ENCODE measurements around the gene GPAM. TPM values are rescaled to one million over a fixed set of nuclear protein-coding genes. Genes with fewer than 3 reads are reported as not detected.
A peak's percentile ranks its signal among the peaks of the same experiment; 100 is the strongest.

GPAM gene
- total and polyA plus RNA-seq, 8 donors, result 1.2 to 14.0 (median 3.0) TPM

DNA sequence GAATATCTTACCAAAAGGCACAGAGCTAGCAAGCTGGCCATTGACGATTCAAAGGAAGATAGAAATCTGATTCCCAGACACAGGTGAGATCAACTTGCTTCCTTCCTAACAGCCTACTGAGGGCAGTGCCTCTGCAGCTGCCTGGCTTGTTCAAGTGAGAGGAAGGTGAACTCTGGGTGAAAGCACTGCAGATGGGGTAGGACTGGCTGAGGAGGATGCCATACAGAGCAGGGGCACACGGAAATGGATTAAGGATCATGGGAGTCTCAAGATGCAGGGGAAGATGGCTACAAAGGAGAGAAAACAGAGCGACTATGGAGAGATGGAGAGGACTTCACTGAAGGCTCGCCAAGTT is 34.4 kb upstream of the GPAM start:
- WGBS, 5 donors, result 67 to 76% (median 71%) methylated on average over 4 of the region's 4 CpGs
- H3K27me3 ChIP-seq, result no peaks in the 10 kb centered on the region
- no peaks in the 10 kb centered on the region for H3K36me3 ChIP-seq
- H3K27ac ChIP-seq, result no peak overlapping the region
- H3K9me3 ChIP-seq, result peaks cover 2 to 11% (median 8%) of the 10 kb centered on the region in 4 donors
- H3K4me1 ChIP-seq, result peaks cover 0 to 8% (median 0%) of the 10 kb centered on the region in 4 donors
- TF ChIP-seq POLR2AphosphoS5 (IDR thresholded peaks at IDR 0.05), result no peak
- TF ChIP-seq, protein P1, sequence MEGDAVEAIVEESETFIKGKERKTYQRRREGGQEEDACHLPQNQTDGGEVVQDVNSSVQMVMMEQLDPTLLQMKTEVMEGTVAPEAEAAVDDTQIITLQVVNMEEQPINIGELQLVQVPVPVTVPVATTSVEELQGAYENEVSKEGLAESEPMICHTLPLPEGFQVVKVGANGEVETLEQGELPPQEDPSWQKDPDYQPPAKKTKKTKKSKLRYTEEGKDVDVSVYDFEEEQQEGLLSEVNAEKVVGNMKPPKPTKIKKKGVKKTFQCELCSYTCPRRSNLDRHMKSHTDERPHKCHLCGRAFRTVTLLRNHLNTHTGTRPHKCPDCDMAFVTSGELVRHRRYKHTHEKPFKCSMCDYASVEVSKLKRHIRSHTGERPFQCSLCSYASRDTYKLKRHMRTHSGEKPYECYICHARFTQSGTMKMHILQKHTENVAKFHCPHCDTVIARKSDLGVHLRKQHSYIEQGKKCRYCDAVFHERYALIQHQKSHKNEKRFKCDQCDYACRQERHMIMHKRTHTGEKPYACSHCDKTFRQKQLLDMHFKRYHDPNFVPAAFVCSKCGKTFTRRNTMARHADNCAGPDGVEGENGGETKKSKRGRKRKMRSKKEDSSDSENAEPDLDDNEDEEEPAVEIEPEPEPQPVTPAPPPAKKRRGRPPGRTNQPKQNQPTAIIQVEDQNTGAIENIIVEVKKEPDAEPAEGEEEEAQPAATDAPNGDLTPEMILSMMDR (IDR thresholded peaks at IDR 0.05), result no peak
- TF ChIP-seq EP300 (IDR thresholded peaks at IDR 0.05), result no peak
- TF ChIP-seq POLR2A (IDR thresholded peaks at IDR 0.05), result no peak
- DNase-seq, result no peak
- intact Hi-C loops (cut with DNase I; ENCODE audit: low total_unique reads), result no loop called here
- no peak overlapping the region for H3K4me3 ChIP-seq

DNA sequence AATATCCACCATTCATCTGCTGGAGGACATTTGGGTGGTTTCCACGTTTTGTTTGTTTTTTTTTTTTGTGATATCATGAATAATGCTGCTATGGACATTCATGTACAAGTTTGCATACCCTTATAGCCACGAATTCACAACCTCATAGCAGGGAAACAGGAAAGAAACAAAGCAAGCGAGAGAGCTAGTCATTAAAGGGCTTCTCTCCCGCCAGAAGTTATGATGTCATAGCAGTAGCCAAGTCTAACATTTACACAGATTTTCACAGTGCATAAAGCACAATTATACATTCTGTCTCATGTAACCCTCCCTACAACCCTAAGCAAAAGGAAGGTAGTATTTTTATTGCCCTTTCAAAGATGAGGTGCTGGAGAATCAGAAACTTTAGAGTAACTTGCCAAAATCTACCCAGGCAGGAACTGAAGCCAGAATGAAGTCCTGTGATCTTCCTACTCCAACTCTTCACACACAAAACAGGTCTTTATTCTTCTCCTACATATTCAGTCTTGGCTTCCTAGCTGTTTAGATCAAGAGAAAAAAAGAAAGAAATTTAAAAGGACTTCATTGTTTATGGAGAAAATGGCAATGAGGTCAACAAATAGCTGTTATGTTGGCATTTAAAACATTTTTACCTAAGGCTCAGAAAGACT is 33.9 kb upstream of the GPAM start:
- Histone ChIP-seq H3K27ac (no peak overlapping the region), H3K27me3 (no peaks in the 10 kb centered on the region), H3K9me3 (peaks cover 2 to 11% (median 8%) of the 10 kb centered on the region in 4 donors), H3K4me1 (peaks cover 0 to 8% (median 0%) of the 10 kb centered on the region in 4 donors), H3K4me3 (no peak overlapping the region), H3K36me3 (no peaks in the 10 kb centered on the region)
- intact Hi-C loops (cut with DNase I; ENCODE audit: low total_unique reads), result no loop called here
- no peak for DNase-seq
- 43 to 52% (median 44%) methylated on average over 4 of the region's 4 CpGs for WGBS, 5 donors
- TF ChIP-seq POLR2AphosphoS5 (IDR thresholded peaks at IDR 0.05) (no peak), EP300 (IDR thresholded peaks at IDR 0.05) (no peak), POLR2A (IDR thresholded peaks at IDR 0.05) (no peak)
- TF ChIP-seq, protein P1 (IDR thresholded peaks at IDR 0.05), result no peak

DNA sequence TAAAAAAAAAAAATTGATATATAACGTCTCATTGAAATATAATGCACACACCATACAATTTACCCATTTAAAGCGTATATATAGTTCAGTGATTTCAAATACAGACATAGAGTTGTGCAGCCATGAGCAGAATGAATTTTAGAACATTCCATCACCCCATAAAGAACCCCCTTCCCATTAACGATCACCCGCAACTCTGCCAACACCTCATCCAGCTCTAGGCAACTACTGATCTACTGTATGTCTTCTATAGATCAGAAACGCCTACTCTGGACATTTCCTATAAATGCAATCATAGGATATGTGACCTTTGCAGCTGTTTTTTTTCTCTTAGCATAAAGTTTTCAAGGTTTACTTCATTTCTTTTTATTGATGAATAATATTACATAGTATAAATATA is 33.4 kb upstream of the GPAM start:
- peaks cover 0 to 8% (median 0%) of the 10 kb centered on the region in 4 donors for H3K4me1 ChIP-seq

DNA sequence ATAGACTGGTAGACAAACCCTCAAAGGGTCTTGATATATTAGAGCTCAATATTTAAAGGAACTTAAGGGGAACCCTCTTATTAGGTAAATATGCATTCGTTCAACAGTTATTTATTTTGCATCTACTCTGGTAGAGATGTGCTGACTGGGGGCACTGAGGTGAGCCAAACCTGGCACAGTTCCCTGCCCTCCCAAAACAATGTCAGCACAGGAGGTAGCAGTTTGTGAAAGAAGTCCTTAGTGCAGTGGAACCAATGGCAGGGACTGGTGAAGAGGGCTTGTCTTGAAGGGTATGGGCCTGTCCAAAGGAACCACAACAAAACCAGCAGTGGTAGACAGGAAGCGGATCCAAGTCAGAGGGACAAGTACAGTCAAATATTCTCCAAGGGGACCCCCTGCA is 32.6 kb upstream of the GPAM start:
- Histone ChIP-seq H3K9me3 (peaks cover 2 to 11% (median 8%) of the 10 kb centered on the region in 4 donors), H3K27me3 (no peaks in the 10 kb centered on the region), H3K4me3 (no peak overlapping the region), H3K36me3 (no peaks in the 10 kb centered on the region), H3K4me1 (peaks cover 0 to 8% (median 0%) of the 10 kb centered on the region in 4 donors), H3K27ac (no peak overlapping the region)
- TF ChIP-seq, protein P1 (IDR thresholded peaks at IDR 0.05), result no peak
- no peak for TF ChIP-seq EP300 (IDR thresholded peaks at IDR 0.05)
- no peak for TF ChIP-seq POLR2A (IDR thresholded peaks at IDR 0.05)
- no peak for TF ChIP-seq POLR2AphosphoS5 (IDR thresholded peaks at IDR 0.05)
- WGBS, 5 donors, result 67 to 83% (median 76%) methylated on average over 2 of the region's 2 CpGs
- DNase-seq, result no peak
- intact Hi-C loops (cut with DNase I; ENCODE audit: low total_unique reads), result no loop called here

More for the DNA sequence above, 33.4 kb upstream of the GPAM start:
- Histone ChIP-seq H3K4me3 (no peak overlapping the region), H3K27ac (no peak overlapping the region), H3K9me3 (peaks cover 2 to 11% (median 8%) of the 10 kb centered on the region in 4 donors), H3K27me3 (no peaks in the 10 kb centered on the region), H3K36me3 (no peaks in the 10 kb centered on the region)
- no peak for TF ChIP-seq EP300 (IDR thresholded peaks at IDR 0.05)
- TF ChIP-seq POLR2A (IDR thresholded peaks at IDR 0.05), result no peak
- no peak for DNase-seq
- intact Hi-C loops (cut with DNase I; ENCODE audit: low total_unique reads), result no loop called here
- 88 to 93% (median 90%) methylated on average over 5 of the region's 5 CpGs for WGBS, 5 donors

DNA sequence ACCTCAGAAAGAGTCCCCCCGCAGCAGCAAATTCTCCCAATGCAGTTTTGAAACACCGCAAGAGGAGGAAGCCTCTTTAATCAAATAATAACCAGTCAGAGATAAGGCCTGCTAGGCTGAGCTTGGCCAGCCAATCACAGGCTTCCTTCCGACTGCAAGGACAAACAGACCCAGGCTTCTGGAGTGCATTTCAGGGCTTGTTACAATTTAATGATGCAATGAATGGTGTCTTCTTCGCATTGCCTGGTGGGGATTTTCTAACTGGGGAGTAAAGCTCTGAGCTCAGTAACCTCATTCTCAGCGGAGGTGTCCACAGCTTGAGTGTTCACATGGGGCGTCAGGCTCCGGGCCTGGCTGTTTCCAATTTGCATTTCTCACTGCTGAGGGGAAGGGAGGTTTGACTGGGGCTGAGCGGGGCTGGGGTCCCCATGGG is 31.8 kb upstream of the GPAM start:
- peak; percentile 57 to 62 for DNase-seq
- no peak for TF ChIP-seq POLR2A (IDR thresholded peaks at IDR 0.05)
- TF ChIP-seq, protein P1 (IDR thresholded peaks at IDR 0.05), result no peak
- TF ChIP-seq POLR2AphosphoS5 (IDR thresholded peaks at IDR 0.05), result no peak
- no peak for TF ChIP-seq EP300 (IDR thresholded peaks at IDR 0.05)
- intact Hi-C loops (cut with DNase I; ENCODE audit: low total_unique reads), result no loop called here
- Histone ChIP-seq H3K4me3 (no peak overlapping the region), H3K4me1 (peaks cover 0 to 8% (median 0%) of the 10 kb centered on the region in 4 donors), H3K9me3 (peaks cover 2 to 6% (median 6%) of the 10 kb centered on the region in 4 donors), H3K27ac (no peak overlapping the region), H3K27me3 (no peaks in the 10 kb centered on the region), H3K36me3 (no peaks in the 10 kb centered on the region)
- WGBS, 5 donors, result 28 to 44% (median 30%) methylated on average over 7 to 8 of the region's 8 CpGs
